Osteoblast (primary cell): ENCODE results near the gene PTGDS. TPM values are rescaled to one million over a fixed set of nuclear protein-coding genes. Genes with fewer than 3 reads are reported as not detected.

Experiments
- DNase-seq: peaks from one replicate; pipeline ENCODE4 v3.0.0; 2011; ENCODE audit warnings: low spot score, mixed read lengths; ENCODE audit not compliant: insufficient read length; ENCODE audit errors: missing footprints
- H2AFZ ChIP-seq: 2 replicates; pipeline ENCODE4 v1.6.0; 2011; ENCODE audit warnings: mild to moderate bottlenecking, low read length
- H3K27ac ChIP-seq: 2 replicates; pipeline ENCODE4 v1.5.1; 2011; ENCODE audit warnings: mild to moderate bottlenecking, low read depth, low read length, moderate library complexity
- H3K27me3 ChIP-seq: 2 replicates; pipeline ENCODE4 v1.6.0; 2012; ENCODE audit warnings: mild to moderate bottlenecking, control low read depth, inconsistent platforms, low read length, moderate library complexity; ENCODE audit not compliant: insufficient read depth
- H3K36me3 ChIP-seq: 2 replicates; pipeline ENCODE4 v1.5.1; 2011; ENCODE audit warnings: mild to moderate bottlenecking, low read length, control low read depth, moderate library complexity; ENCODE audit not compliant: insufficient read depth
- H3K4me1 ChIP-seq: 2 replicates; pipeline ENCODE4 v1.5.1; 2011; ENCODE audit warnings: mild to moderate bottlenecking, low read length, control low read depth, moderate library complexity; ENCODE audit not compliant: insufficient read depth
- H3K4me2 ChIP-seq: 2 replicates; pipeline ENCODE4 v1.6.0; 2011; ENCODE audit warnings: mild to moderate bottlenecking, low read length; ENCODE audit not compliant: insufficient read depth
- H3K4me3 ChIP-seq: fragments of 200-600 bp; sonication (generic); 3 replicates; pipeline ENCODE4 v1.5.1; 2012; ENCODE audit warnings: mild to moderate bottlenecking, low read length, inconsistent platforms; ENCODE audit not compliant: insufficient read depth
- H3K79me2 ChIP-seq: 2 replicates; pipeline ENCODE4 v1.6.0; 2012; ENCODE audit warnings: mild to moderate bottlenecking, low read length, control low read depth, inconsistent platforms; ENCODE audit not compliant: insufficient read depth
- H3K9me3 ChIP-seq: 2 replicates; pipeline ENCODE4 v1.5.1; 2011; ENCODE audit warnings: low read depth, low read length, control low read depth
- H4K20me1 ChIP-seq: 2 replicates; pipeline ENCODE4 v1.6.0; 2012; ENCODE audit warnings: mild to moderate bottlenecking, low read length, control low read depth; ENCODE audit not compliant: insufficient read depth
- CTCF ChIP-seq: IDR thresholded peaks from 2 replicates; pipeline ENCODE4 v1.5.1; 2011; ENCODE audit warnings: mild to moderate bottlenecking, low read depth, low read length, moderate library complexity; ENCODE audit errors: extremely low read depth
- total RNA-seq: library from RNA; depleted of rRNA; stranded (reverse); fragments of >200 nt; gene quantifications from 2 replicates; pipeline ENCODE4 v1.2.3, GENCODE V29; 2012

The PTGDS gene
- total RNA-seq, 1 donor: 57.9 TPM

GRCh38 chr9:137019891-137020683 lies 42.8 kb downstream of the PTGDS start:
- no peak overlapping the region for H3K4me3 ChIP-seq
- peaks cover 6% of the 10 kb centered on the region for H4K20me1 ChIP-seq
- no peaks in the 10 kb centered on the region for H3K79me2 ChIP-seq
- no peaks in the 10 kb centered on the region for H3K4me1 ChIP-seq
- no peaks in the 10 kb centered on the region for H3K36me3 ChIP-seq
- H3K27ac ChIP-seq: no peak overlapping the region
- DNase-seq: no peak
- no peaks in the 10 kb centered on the region for H3K9me3 ChIP-seq
- no peaks in the 10 kb centered on the region for H3K27me3 ChIP-seq
- TF ChIP-seq CTCF: no peak
- no peak overlapping the region for H2AFZ ChIP-seq
- no peak overlapping the region for H3K4me2 ChIP-seq

GRCh38 chr9:137020771-137021567 lies 43.7 kb downstream of the PTGDS start:
- no peaks in the 10 kb centered on the region for H3K4me1 ChIP-seq
- H3K27ac ChIP-seq: no peak overlapping the region
- no peaks in the 10 kb centered on the region for H3K79me2 ChIP-seq
- H2AFZ ChIP-seq: no peak overlapping the region
- H3K9me3 ChIP-seq: no peaks in the 10 kb centered on the region
- no peak overlapping the region for H3K4me3 ChIP-seq
- peaks cover 9% of the 10 kb centered on the region for H4K20me1 ChIP-seq
- TF ChIP-seq CTCF: no peak
- no peak for DNase-seq
- H3K4me2 ChIP-seq: no peak overlapping the region
- no peaks in the 10 kb centered on the region for H3K36me3 ChIP-seq
- no peaks in the 10 kb centered on the region for H3K27me3 ChIP-seq

GRCh38 chr9:137021568-137021978 lies 44.3 kb downstream of the PTGDS start:
- no peak for DNase-seq
- H3K79me2 ChIP-seq: no peaks in the 10 kb centered on the region
- TF ChIP-seq CTCF: no peak
- no peaks in the 10 kb centered on the region for H3K9me3 ChIP-seq
- H3K36me3 ChIP-seq: no peaks in the 10 kb centered on the region
- no peaks in the 10 kb centered on the region for H3K4me1 ChIP-seq
- no peak overlapping the region for H3K27ac ChIP-seq
- H3K4me2 ChIP-seq: no peak overlapping the region
- no peaks in the 10 kb centered on the region for H3K27me3 ChIP-seq
- no peak overlapping the region for H3K4me3 ChIP-seq
- H2AFZ ChIP-seq: no peak overlapping the region
- peaks cover 11% of the 10 kb centered on the region for H4K20me1 ChIP-seq

- no peaks in the 10 kb centered on the region for H3K36me3 ChIP-seq
- H2AFZ ChIP-seq: no peak overlapping the region
- H3K27ac ChIP-seq: no peak overlapping the region
- no peaks in the 10 kb centered on the region for H3K79me2 ChIP-seq
- no peak for TF ChIP-seq CTCF
- no peaks in the 10 kb centered on the region for H3K9me3 ChIP-seq
- H3K27me3 ChIP-seq: no peaks in the 10 kb centered on the region
- peaks cover 2% of the 10 kb centered on the region for H3K4me1 ChIP-seq
- H4K20me1 ChIP-seq: peaks cover 11% of the 10 kb centered on the region
- DNase-seq: peak; percentile 97
- H3K4me3 ChIP-seq: no peak overlapping the region
- no peak overlapping the region for H3K4me2 ChIP-seq
These were observed 44.8 kb downstream of the PTGDS start for GRCh38 chr9:137021979-137022661.
